ENCODE results near the gene LRP5.

GRCh38 chr11:68392822-68393221 is 80.4 kb downstream of the LRP5 start:
- TF ChIP-seq POLR2AphosphoS5 (IDR thresholded peaks at IDR 0.05; ENCODE audit: low read depth, low read length) (no peak), TAF1 (IDR thresholded peaks at IDR 0.05; ENCODE audit: borderline replicate concordance, insufficient read depth, low read length) (no peak)
